Measurements from ENCODE around the gene SHC1.

Gene SHC1

DNA sequence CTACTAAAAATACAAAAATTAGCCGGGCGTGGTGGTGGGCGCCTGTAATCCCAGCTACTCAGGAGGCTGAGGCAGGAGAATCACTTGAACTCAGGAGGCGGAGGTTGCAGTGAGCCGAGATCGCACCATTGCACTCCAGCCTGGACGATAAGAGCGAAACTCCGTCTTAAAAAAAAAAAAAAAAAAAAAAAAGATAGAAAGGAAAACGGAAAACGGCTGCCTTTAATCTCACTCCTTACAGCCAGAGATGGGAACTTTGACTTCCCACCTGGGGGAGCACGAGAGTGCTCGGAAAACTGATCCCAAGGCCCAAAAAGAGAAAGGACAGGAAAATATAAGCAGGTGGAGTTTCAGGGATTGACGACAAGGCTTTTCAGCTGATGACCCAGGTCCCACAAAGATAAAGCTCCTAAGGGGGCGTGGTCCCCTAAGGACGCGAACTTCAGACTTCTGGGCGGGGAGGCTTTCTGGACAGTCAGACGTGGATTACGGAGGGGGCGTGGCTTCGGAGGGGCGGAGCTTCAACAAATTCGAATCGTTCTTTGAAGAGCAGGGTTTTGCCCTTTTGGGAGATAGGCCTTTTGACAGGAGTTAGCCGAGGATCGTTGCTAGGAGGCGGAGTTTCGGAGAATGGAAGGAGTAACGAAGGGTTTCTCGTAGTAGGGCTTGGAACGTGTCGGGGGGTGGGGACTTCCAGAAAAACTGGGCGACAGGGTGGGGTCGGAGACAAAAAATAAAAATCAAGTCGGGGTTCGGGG lies 3.0 kb upstream of the SHC1 start:
- peak; percentile 98 for DNase-seq (ENCODE audit: low spot score)

DNA sequence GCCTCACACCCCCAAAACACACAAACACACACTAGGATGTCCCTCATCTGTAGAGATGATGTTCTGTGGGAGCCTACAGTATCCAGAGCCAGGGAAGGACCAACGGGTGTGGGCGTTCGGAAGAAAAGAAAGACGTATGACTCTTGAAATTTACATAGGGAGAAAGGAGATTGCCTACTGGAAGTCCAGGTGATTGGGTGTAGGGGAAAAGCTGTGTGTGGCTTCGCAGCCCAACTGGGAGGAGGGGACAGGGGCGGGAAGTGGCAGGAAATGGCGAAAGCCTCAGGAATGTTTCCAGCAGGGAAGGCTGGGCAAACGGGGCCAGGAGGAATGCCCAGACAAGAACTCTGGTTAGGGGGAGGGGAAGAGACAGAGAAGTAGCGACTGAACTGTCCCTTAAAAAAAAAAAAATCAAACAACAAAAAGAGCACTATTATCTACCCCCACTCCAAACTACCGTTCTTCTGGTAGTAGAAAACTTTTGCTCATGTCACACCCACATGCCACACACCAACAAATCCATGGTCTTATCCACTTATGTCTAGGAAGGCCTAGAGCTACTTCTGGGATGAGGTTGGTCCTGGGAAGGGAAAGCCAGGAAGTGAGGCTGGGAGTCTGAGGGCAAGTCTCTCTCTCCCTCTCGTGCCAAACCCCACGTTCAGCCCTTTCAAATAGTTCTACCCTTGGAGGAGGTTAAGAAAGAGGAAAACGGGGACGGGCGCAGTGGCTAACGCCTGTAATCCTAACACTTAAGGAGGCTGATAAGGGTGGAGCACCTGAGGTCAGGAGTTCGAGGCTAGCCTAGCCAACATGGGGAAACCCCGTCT lies 2.2 kb upstream of the SHC1 start:
- DNase-seq (ENCODE audit: low spot score) = peak; percentile 98

DNA sequence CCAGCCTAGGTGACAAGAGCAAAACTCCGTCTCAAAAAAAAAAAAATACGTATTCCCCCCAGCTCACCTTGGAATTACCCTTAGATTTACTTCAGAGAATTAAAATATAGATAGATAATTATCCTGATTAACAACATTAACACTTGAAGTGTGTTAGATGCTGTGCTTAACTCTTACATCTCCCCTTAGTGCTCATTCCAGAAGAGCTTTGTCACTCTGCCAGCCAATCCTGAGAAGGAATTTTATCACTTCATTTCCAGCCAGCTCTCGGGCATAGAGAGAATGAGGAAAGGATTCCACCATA lies 1.6 kb upstream of the SHC1 start:
- no peak for DNase-seq (ENCODE audit: low spot score)

DNA sequence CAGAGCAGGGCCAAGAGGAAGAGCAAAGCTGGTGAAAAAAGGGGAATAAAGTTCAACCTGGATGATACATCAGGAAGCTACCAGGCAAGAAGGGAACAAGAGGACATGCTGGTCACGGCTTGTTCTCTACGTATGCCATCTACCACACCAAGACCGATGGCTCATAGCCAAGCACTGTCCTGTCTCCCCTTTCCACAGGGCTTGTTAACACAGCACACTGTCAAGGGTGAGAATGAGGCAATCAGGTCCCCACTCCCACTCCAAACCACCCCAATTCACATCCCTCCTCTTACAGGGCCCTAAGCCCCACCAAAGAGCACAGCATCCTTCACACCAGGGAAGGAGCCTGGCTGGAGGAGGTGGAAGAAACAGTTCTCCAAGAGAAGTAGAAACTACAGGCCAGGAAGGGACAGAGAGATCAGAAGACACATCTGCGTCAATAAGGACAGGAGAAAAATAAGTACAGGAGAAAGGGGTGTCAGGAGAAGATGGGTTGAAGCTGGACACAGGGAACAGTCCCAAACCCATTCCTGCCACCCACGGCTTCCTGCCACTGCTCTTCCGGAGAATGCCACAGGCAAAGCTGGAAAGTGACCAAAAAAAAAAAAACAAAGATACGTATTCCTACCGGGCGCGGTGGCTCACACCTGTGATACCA lies 923 bp upstream of the SHC1 start:
- no peak for DNase-seq (ENCODE audit: low spot score)

DNA sequence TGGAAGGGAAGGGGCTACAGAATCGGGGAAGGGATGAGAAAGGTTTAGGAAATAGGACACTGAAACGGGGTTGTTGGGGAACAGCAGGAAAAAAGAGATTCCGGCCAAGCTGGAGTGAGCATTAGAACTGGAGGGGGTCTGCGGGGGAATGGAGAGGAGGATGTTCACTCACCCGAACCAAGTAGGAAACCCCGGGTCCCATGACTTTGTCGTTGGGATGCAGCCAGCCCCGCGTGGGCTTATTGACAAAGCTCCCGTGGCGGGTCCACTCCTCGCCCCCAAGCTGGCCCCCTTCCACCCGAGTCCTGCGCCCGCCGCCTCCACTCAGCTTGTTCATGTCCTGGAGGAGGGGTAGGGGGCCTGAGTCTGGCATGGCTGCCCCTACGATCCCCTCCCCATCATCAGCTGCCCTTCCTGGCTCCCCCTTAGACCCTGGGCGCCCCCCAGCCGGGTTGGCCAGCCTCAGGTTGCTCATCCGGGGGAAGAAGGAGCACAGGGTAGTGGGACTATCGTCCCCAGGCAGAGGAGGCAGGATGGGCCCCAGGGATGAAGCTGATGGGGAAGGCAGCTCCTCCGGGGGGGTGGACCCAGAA lies 591 bp downstream of the SHC1 start:
- no peak for DNase-seq (ENCODE audit: low spot score)

DNA sequence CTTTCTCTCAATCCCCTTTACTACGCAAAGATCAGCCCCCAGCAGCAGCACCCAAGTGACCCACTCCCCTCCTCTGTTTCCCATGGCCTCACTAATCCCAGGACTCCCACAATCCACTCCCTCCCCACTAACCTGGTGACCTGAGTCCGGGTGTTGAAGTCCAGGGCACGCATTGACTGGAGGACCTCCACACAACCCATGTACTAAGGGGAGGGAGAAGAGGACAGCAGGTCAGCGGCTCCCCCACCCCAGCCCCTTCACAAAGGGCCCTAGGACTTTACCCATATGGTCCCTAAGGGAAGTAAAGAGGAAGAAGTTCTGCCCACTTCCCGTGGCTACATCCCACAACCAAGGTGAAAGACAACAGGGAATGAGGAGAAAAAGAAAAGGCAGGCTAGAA lies 1.3 kb downstream of the SHC1 start:
- DNase-seq (ENCODE audit: low spot score) = no peak

DNA sequence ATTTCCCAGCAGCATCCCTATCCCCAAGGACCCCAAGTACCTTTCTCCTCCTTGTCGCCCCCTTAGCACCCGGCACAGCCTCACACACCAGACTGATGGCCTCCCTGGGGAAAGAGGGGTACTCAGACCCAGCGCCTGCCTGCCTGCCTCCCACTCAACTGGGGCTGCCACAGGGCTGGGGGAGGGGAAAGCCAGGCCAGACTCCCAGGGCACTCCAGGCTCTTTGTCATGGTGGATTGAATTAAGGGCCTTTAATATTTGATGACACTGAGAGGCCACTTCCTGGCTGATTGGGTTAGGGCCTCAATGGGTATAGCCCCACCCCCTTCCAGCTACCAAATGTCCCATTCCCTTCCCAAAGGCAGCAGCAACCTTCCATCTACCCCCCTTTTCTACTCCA lies 1.8 kb downstream of the SHC1 start:
- DNase-seq (ENCODE audit: low spot score) = no peak

DNA sequence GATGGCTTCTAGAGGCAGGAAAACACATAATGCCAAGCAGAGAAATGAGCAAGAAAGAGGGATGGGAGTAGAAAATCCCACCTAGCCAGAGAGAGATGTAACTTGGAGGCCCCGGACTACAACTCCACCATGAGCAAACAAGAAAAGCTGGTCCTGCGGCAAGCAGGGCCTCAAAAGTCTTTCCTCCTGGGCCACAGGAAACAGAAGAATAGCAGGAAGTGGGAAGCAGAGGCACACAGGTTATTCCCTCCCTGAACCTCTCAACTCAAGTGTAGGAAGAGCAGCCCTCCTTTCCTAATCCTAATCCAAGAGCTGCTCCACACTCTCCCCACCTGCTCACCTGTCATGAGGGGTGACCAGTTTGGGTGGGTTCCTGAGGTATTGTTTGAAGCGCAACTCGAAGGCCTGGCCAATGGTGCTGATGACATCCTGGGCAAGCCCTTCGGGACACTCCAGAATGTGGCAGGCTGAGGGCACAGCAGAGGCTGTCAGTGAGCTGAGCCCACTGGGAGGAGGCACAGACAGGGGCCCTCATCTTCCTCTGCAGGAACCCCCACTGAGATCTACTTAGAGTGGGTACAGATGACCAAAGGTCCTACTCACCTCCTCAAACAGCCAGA lies 3.1 kb downstream of the SHC1 start:
- no peak for DNase-seq (ENCODE audit: low spot score)

DNA sequence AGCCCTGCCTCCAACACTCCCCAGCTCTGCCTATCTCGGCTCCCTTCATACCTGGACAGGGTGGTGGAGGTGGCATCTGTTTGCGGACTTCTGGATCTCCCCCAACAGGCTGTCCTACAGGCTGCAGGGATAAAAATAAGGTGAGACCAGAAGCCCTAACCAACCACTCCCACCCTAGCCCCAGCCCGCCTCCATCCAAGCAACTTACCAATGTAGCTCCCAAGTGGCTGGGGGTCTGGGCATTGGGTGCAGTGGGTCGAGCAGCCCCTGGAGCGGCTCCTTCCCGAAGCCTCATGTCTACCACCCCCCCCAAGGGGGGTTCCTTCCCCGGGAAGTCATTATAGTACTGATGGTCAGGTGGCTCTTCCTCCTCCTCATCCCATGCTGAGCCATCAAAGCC lies 4.4 kb downstream of the SHC1 start:
- DNase-seq (ENCODE audit: low spot score) = no peak

DNA sequence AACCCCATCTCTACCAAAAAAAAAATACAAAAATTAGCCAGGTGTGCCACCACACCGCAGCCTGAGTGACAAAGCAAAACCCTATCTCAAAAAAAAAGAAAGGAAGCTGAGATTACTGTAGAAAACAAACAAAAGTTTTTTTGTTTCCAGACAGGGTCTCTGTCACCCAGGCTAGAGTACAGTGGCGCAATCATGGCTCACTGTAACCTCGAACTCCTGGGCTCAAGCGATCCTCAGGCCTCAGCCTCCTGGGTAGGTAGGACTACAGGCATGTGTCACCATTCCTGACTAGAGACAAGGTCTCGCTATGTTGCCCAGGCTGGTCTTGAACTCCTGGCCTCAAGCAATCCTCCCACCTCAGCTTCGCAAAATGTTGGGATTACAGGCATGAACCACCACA lies 6.2 kb downstream of the SHC1 start:
- DNase-seq (ENCODE audit: low spot score) = no peak

DNA sequence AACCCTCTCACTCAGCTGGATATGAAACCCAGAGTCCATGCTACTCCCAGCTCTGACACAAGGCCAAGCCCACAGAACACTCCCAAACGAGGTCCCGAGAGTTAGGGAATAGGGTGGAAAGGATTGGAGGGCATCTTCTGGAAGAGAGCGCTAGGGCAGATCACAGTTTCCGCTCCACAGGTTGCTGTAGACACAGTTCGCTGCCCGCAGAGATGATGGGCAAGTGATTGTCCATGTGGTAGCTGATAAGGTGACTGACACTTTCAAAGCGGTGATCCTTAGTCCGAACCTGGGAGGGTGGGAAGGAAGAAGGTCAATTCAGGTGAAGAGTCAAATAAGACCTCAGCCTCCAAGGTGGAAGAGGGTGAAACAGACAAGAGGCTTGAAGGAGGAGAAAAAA lies 6.9 kb downstream of the SHC1 start:
- DNase-seq (ENCODE audit: low spot score) = no peak

DNA sequence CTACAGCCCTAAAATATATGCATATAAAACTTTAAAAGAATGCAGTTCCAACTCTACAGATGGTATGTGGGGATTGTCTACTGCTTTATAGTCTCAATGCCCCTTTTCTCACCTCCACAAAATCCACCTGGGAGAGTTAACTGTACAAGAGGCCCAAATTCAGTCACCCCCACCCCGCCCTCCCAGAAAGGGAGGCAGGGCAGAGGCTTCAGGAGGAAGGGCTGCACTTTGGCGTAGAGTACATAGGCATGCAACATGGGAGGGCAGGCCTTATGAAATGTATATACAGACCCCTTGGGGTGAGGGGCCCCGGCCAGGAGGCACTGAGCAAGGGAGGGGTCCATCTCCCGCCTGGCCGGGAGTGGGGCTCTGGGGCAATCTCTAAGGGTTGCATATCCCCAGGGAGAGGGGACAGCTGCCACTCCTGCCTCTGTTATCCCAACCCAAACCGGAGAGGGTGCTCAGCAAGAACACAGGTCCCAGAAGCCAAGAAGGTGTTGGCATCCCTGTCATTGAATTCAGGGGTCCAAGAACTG lies 7.7 kb downstream of the SHC1 start:
- DNase-seq (ENCODE audit: low spot score) = no peak

DNA sequence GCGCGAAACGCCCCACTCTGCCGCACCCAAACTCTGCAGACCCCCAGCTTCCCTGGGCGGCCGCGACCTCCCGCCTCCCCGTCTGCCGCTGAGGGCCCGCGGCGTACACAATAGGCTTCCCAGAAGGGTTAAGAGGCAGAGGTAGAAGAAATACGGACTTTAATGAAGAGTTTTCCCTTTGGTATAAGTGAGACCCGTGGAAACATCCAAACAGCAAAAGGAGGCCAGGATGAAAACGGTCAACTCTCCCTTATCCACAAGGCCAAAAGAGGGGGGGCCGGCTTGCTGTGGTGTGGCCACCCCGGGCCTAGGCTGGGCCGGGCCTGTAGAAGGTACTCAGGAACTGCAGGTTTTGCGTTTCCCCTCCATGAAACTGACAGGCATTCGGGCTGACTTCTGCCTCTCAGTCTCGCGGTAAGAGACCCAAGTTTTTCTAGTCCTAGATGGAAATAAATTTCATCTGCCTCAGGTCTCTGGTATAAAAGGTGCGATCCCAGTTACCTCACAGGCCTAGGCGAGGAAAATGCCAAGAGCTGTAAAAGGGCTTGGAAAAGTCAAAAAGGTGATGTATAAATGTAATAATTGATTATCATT lies 8.3 kb downstream of the SHC1 start:
- DNase-seq (ENCODE audit: low spot score) = peak; percentile 37

DNA sequence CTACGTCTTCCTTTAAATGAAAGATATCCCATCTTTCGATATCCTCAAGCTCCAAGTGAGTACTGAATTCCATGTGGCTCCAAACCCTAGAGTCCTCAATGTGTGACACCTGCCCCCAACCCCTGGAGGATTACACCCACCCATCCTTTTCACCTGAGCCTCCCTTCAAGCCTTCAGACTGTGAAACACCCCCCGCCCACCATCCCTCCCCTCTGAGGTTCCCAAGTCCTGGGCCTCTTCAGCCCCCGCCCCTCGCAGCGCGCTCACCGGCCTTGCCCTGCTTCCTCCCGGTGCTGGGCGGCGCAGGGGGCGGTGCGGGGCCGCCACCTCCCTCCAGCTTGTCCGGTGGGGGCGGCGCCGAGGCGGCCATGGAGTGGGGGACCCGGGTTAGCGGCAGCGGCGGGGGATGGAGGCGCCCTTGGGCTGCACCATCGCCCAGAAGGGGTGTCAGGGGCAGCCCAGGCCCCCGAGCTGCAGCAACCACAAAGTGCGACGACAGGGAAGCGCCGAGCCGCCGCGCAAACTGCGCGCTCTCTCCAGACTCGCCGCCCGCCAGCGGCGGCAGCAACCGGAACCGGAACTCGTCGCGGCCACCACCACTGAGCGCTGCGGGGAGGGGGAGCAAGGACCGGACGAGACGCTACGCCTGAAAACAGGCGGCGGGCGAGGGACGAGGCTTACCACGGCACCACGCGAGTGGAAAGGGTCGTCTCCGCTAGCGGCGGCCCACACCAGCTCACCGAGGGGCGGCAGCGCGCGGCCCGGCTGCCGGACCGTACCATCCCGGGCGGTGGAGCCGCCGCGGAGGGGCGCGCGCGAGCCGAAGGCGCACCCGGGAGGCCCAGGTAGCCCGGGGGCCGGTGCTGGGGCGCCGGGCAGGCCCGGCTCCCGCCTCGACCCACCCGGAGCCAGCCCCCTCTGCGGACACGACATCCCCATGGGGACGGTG lies 9.1 kb downstream of the SHC1 start, which contains the start of gene PYGO2:
Gene PYGO2, minus strand, starts transcription at position 576 of the 949 bp plus-strand sequence. Its CDS starts 206 bp downstream, at position 370.
- peak; percentile 79 for DNase-seq (ENCODE audit: low spot score)

DNA sequence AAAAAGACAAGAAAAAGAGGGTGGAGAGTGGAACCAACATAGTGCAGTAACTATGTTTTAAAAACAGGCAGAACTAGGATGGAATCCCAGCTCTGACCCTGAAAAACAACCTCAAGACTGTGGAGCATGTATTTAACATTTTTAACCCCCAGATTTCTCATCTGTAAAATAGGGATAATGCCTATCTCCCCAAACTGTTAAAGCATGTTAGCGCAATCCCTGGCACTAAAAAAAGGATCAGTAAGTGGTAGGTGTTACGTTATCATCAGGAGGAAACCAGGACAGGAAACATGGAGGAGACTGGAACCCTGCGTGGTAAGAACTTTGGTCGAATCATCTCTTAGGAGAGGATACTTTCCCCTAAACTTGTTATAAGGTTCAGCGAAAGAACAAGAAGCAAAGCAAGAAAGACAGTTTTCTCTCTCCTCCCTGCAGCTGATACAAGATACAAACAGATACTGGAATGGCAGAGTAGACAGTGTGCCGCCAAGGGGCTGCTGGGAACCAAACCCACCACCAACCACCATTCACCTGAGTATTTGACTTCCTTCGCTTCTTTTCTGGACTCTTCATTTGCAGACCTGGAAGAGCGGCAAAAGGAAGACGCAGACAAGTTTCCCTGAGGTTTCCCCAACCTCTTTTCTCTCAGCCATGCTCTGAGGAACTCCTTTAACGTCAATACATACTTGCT lies 10.0 kb downstream of the SHC1 start:
- no peak for DNase-seq (ENCODE audit: low spot score)

DNA sequence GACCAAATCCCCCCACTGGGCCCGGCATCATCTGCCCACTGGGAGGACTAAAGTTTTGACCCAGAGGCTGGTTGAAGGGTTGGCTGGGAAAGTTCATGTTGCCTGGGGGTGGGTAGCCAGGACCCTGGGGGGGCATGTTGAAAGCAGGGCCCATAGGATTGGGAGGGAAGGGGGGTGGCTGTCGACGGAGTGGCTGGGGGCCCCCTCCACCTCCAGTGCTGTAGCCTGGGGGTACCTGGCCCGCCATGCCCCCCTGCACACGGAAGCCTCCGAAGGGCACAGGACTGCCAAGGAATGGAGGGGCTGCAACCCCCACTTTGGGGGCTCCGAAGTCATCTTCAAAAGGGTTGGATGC lies 11.1 kb downstream of the SHC1 start:
- no peak for DNase-seq (ENCODE audit: low spot score)

DNA sequence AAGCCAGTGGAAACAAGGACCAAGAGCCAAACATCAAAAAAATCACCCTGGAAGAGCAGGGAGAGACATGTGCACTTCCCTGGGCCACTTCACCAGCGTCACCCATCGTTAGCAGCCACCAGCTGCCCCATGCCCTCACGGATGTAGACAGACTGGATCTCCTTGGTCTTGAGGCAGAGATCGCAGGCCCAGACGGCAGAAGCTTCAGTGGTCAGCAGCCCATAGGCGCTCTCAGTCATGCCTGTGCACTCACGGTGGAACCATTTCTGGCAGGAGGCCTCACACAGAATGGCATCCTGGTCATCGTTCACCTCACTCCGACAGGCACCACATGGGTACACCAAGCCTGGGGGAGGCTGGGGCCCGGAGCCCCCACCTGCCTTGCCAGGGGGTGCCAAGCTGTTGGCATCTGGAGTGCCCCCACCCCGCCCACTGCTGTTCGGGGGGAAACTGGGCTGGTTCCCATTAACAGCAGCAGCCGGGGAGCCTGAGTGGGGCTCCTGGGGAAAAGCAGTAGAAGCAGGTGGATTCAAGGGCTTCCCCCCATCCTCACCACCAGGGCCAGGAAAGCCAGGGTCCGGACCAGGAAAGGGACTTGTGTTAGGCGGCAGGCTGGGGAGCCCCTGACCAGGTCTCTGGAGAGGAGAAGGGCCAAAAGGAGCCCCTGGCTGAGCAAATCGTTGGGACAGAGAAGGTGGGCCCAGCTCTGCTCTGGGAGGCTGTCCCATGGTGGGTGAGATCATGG lies 11.7 kb downstream of the SHC1 start:
- no peak for DNase-seq (ENCODE audit: low spot score)

DNA sequence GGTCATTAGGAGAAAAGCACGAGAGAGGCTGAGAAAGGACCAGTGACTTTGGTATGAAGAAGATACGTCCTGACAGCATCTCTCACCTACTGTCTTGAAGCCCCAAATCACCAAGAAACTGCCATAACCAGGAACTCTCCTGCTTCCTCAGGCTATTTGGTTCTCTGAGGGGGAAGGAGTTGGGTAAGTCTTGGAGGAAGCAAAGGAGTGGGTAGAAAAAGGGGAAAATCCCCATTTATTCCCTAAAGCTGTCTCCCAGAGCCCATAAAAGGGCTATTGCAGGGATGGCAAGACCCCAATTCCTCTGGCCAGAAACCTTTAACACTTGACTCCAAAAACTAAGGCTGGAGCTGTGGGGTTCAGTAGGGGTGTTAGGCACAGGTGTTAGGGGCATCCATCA lies 12.5 kb downstream of the SHC1 start:
- DNase-seq (ENCODE audit: low spot score) = no peak

DNA sequence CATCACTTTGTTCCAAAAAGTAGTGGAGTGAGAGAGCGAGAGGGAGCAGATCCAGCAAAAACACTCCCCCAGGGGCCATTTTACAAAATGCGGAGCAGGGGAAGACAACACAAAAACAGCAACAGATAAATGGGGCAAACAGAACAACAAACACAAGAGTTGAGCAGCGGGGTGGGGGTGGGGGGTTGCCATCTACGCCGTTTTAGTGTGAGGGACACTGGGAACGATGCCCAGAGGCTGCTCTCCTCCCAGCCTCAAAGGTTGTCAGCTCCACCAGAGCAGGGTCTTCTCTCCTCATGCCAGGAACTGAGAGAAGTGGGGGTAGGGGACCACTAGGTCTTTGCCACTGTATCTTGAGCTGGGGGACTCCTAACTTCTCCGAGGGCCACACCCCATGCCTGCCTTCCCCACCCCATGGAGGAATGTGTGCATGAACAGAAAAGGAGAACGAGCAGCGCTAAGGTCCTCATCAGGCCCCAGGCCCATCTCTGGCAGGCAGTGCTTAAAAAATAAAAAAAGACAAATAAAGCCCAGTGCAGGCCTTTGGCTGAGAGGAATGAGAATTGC lies 13.4 kb downstream of the SHC1 start:
- DNase-seq (ENCODE audit: low spot score) = no peak

Data from kidney tubule cell (primary cell).